ENCODE measurements around the gene NLRP13.

NLRP13 gene

DNA sequence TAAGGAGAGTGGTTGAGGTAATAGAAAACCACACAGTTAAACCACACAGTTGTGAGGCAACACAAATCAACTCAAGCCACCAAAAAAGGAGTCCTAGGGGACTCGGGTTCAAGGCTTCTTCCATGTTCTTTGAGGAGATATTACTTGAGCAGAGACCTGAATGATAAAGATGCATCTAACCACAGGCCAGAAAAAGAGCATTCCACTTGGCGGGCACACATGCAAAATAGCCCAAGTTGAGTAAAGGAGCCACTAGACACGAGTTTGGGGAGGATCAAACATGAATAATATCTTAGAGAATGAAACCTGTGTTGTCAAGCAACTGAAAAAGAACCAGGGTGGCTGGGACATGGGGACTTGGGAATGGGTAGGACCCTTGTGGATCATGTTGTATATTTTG lies 65.6 kb downstream of the NLRP13 start:
- no peak overlapping the region for H3K4me3 ChIP-seq (ENCODE audit: insufficient read length, low read depth)
- no peaks in the 10 kb centered on the region for H3K4me1 ChIP-seq (ENCODE audit: insufficient read depth, insufficient read length)
- H3K27me3 ChIP-seq (ENCODE audit: insufficient read depth, insufficient read length): no peaks in the 10 kb centered on the region
- H3K9ac ChIP-seq (ENCODE audit: insufficient read length, low read depth): no peak overlapping the region
- no peak for DNase-seq (ENCODE audit: low read depth, low spot score)
- TF ChIP-seq YY1 (IDR thresholded peaks at IDR 0.05; ENCODE audit: insufficient read depth, insufficient read length) (no peak), ZNF274 (IDR thresholded peaks at IDR 0.05; ENCODE audit: low read depth, low read length) (no peak)
- H3K9me3 ChIP-seq (ENCODE audit: insufficient read depth, low read length): no peaks in the 10 kb centered on the region
- H3K36me3 ChIP-seq (ENCODE audit: insufficient read depth, insufficient read length, low read length): no peaks in the 10 kb centered on the region

DNA sequence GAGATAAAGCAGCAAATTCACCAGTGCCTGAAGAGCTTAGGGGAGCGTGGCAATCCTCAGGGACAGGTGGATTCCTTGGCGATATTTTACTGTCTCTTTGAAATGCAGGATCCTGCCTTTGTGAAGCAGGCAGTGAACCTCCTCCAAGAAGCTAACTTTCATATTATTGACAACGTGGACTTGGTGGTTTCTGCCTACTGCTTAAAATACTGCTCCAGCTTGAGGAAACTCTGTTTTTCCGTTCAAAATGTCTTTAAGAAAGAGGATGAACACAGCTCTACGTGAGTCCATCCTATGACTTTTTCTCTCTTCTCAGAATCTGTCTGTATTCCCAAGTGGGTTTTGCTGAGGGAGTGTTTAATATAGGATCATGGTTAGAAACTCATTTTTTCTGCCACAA lies 73.2 kb downstream of the NLRP13 start:
- H3K27me3 ChIP-seq (ENCODE audit: insufficient read depth, insufficient read length): no peaks in the 10 kb centered on the region
- TF ChIP-seq SUZ12 (IDR thresholded peaks at IDR 0.05; ENCODE audit: extremely low read depth, insufficient read depth, insufficient read length) (no peak), ZNF274 (IDR thresholded peaks at IDR 0.05; ENCODE audit: low read depth, low read length) (no peak), YY1 (IDR thresholded peaks at IDR 0.05; ENCODE audit: insufficient read depth, insufficient read length) (no peak)
- H3K9me3 ChIP-seq (ENCODE audit: insufficient read depth, low read length): no peaks in the 10 kb centered on the region
- no peak for DNase-seq (ENCODE audit: low read depth, low spot score)
- H3K4me1 ChIP-seq (ENCODE audit: insufficient read depth, insufficient read length): no peaks in the 10 kb centered on the region
- H3K4me3 ChIP-seq (ENCODE audit: insufficient read length, low read depth): no peak overlapping the region
- no peak overlapping the region for H3K9ac ChIP-seq (ENCODE audit: insufficient read length, low read depth)
- no peaks in the 10 kb centered on the region for H3K36me3 ChIP-seq (ENCODE audit: insufficient read depth, insufficient read length, low read length)

DNA sequence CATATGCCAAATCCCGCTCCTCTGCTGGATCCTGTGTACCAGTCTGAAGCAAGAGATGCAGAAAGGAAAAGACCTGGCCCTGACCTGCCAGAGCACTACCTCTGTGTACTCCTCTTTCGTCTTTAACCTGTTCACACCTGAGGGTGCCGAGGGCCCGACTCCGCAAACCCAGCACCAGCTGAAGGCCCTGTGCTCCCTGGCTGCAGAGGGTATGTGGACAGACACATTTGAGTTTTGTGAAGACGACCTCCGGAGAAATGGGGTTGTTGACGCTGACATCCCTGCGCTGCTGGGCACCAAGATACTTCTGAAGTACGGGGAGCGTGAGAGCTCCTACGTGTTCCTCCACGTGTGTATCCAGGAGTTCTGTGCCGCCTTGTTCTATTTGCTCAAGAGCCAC lies 73.7 kb downstream of the NLRP13 start:
- Histone ChIP-seq H3K27me3 (ENCODE audit: insufficient read depth, insufficient read length) (no peaks in the 10 kb centered on the region), H3K36me3 (ENCODE audit: insufficient read depth, insufficient read length, low read length) (no peaks in the 10 kb centered on the region), H3K4me3 (ENCODE audit: insufficient read length, low read depth) (no peak overlapping the region), H3K9me3 (ENCODE audit: insufficient read depth, low read length) (no peaks in the 10 kb centered on the region), H3K9ac (ENCODE audit: insufficient read length, low read depth) (no peak overlapping the region), H3K4me1 (ENCODE audit: insufficient read depth, insufficient read length) (no peaks in the 10 kb centered on the region)
- no peak for DNase-seq (ENCODE audit: low read depth, low spot score)
- TF ChIP-seq SUZ12 (IDR thresholded peaks at IDR 0.05; ENCODE audit: extremely low read depth, insufficient read depth, insufficient read length) (no peak), ZNF274 (IDR thresholded peaks at IDR 0.05; ENCODE audit: low read depth, low read length) (no peak)

DNA sequence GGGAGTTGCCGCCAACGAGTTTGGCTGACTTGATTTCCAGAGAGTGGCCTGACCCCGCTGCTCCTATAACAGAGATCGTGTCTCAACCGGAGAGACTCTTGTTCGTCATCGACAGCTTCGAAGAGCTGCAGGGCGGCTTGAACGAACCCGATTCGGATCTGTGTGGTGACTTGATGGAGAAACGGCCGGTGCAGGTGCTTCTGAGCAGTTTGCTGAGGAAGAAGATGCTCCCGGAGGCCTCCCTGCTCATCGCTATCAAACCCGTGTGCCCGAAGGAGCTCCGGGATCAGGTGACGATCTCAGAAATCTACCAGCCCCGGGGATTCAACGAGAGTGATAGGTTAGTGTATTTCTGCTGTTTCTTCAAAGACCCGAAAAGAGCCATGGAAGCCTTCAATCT lies 74.2 kb downstream of the NLRP13 start:
- no peaks in the 10 kb centered on the region for H3K36me3 ChIP-seq (ENCODE audit: insufficient read depth, insufficient read length, low read length)
- H3K27me3 ChIP-seq (ENCODE audit: insufficient read depth, insufficient read length): no peaks in the 10 kb centered on the region
- no peaks in the 10 kb centered on the region for H3K4me1 ChIP-seq (ENCODE audit: insufficient read depth, insufficient read length)
- H3K9ac ChIP-seq (ENCODE audit: insufficient read length, low read depth): no peak overlapping the region
- no peak for TF ChIP-seq ZNF274 (IDR thresholded peaks at IDR 0.05; ENCODE audit: low read depth, low read length)
- no peak for TF ChIP-seq YY1 (IDR thresholded peaks at IDR 0.05; ENCODE audit: insufficient read depth, insufficient read length)
- no peak for TF ChIP-seq SUZ12 (IDR thresholded peaks at IDR 0.05; ENCODE audit: extremely low read depth, insufficient read depth, insufficient read length)
- no peak overlapping the region for H3K4me3 ChIP-seq (ENCODE audit: insufficient read length, low read depth)
- DNase-seq (ENCODE audit: low read depth, low spot score): no peak
- no peaks in the 10 kb centered on the region for H3K9me3 ChIP-seq (ENCODE audit: insufficient read depth, low read length)

DNA sequence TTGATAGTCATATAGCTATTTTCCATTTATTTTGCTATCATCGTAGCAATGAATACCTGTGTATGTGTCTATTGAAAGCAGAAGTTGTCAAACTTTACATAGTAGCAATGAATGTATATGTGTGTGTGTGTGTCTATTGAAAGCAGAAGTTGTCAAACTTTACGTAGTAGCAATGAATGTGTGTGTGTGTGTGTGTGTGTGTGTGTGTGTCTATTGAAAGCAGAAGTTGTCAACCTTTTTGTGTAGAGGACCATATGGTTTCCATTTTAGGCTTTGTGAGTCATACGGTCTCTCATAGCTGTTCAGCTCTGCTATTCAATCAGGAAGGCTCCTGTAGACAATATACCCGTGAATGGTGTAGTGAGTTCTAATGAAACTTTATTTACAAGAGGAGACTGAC lies 75.0 kb downstream of the NLRP13 start:
- no peak for TF ChIP-seq SUZ12 (IDR thresholded peaks at IDR 0.05; ENCODE audit: extremely low read depth, insufficient read depth, insufficient read length)
- TF ChIP-seq ZNF274 (IDR thresholded peaks at IDR 0.05; ENCODE audit: low read depth, low read length): no peak
- no peak for TF ChIP-seq YY1 (IDR thresholded peaks at IDR 0.05; ENCODE audit: insufficient read depth, insufficient read length)
- Histone ChIP-seq H3K4me1 (ENCODE audit: insufficient read depth, insufficient read length) (no peaks in the 10 kb centered on the region), H3K9ac (ENCODE audit: insufficient read length, low read depth) (no peak overlapping the region), H3K4me3 (ENCODE audit: insufficient read length, low read depth) (no peak overlapping the region), H3K36me3 (ENCODE audit: insufficient read depth, insufficient read length, low read length) (no peaks in the 10 kb centered on the region), H3K27me3 (ENCODE audit: insufficient read depth, insufficient read length) (no peaks in the 10 kb centered on the region), H3K9me3 (ENCODE audit: insufficient read depth, low read length) (no peaks in the 10 kb centered on the region)
- DNase-seq (ENCODE audit: low read depth, low spot score): no peak

DNA sequence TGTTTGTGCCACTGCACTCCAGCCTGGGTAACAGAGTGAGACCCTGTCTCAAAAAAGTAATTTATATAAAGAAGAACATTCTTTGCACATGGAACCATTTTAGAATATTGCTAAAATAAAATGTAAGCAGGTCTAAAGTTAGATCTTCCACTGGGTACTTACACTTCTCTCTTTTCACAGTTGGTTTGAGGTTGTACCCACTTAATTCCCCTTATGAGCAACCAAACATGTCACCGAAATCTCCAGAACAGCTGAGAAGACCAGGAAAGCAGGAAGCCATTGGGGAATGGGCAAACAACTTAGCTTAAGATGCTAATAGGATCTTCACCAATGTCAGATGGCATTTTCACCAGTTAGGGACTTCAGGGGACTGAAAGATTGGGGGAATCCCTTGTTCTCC lies 77.0 kb downstream of the NLRP13 start:
- TF ChIP-seq ZNF274 (IDR thresholded peaks at IDR 0.05; ENCODE audit: low read depth, low read length) (no peak), YY1 (IDR thresholded peaks at IDR 0.05; ENCODE audit: insufficient read depth, insufficient read length) (no peak), SUZ12 (IDR thresholded peaks at IDR 0.05; ENCODE audit: extremely low read depth, insufficient read depth, insufficient read length) (no peak)
- H3K27me3 ChIP-seq (ENCODE audit: insufficient read depth, insufficient read length): no peaks in the 10 kb centered on the region
- no peaks in the 10 kb centered on the region for H3K4me1 ChIP-seq (ENCODE audit: insufficient read depth, insufficient read length)
- H3K9ac ChIP-seq (ENCODE audit: insufficient read length, low read depth): no peak overlapping the region
- no peaks in the 10 kb centered on the region for H3K36me3 ChIP-seq (ENCODE audit: insufficient read depth, insufficient read length, low read length)
- no peak overlapping the region for H3K4me3 ChIP-seq (ENCODE audit: insufficient read length, low read depth)
- no peaks in the 10 kb centered on the region for H3K9me3 ChIP-seq (ENCODE audit: insufficient read depth, low read length)
- no peak for DNase-seq (ENCODE audit: low read depth, low spot score)

Measured in NT2/D1 (cell line).